ENCODE results near the gene PAPPA. TPM values are rescaled to one million over a fixed set of nuclear protein-coding genes. Genes with fewer than 3 reads are reported as not detected.

The PAPPA gene
- total and polyA plus RNA-seq, 2 experiments from 2014 or later, result 0.76 to 0.80 TPM

GRCh38 chr9:116174347-116174746, 20.8 kb downstream of the PAPPA start:
- no peak for DNase-seq (ENCODE audit: low read depth in 1 of 2, low spot score in 1 of 2)
- Histone ChIP-seq H3K9me3 (ENCODE audit: low read depth) (no peaks in the 10 kb centered on the region), H3K36me3 (no peaks in the 10 kb centered on the region), H3K27ac (no peak overlapping the region), H3K4me3 (no peak overlapping the region), H3K27me3 (peaks cover 4% of the 10 kb centered on the region), H3K4me1 (ENCODE audit: low read depth) (no peaks in the 10 kb centered on the region)
- no peak for TF ChIP-seq CTCF (IDR thresholded peaks at IDR 0.05; ENCODE audit: low read depth, low read length)

- Histone ChIP-seq H3K27me3 (peaks cover 4% of the 10 kb centered on the region), H3K27ac (no peak overlapping the region), H3K4me3 (no peak overlapping the region), H3K4me1 (ENCODE audit: low read depth) (no peaks in the 10 kb centered on the region), H3K9me3 (ENCODE audit: low read depth) (no peaks in the 10 kb centered on the region), H3K36me3 (no peaks in the 10 kb centered on the region)
- no peak for DNase-seq (ENCODE audit: low read depth in 1 of 2, low spot score in 1 of 2)
- TF ChIP-seq CTCF (IDR thresholded peaks at IDR 0.05; ENCODE audit: low read depth, low read length), result no peak
Measured at GRCh38 chr9:116175614-116176013, 22.0 kb downstream of the PAPPA start.

- Histone ChIP-seq H3K4me1 (ENCODE audit: low read depth) (no peaks in the 10 kb centered on the region), H3K27me3 (no peaks in the 10 kb centered on the region), H3K36me3 (no peaks in the 10 kb centered on the region), H3K9me3 (ENCODE audit: low read depth) (no peaks in the 10 kb centered on the region), H3K27ac (no peak overlapping the region), H3K4me3 (no peak overlapping the region)
- DNase-seq (ENCODE audit: low read depth in 1 of 2, low spot score in 1 of 2), result peak in 1 of 2 donors; percentile 44
- no peak for TF ChIP-seq CTCF (IDR thresholded peaks at IDR 0.05; ENCODE audit: low read depth, low read length)
Measured at GRCh38 chr9:116178481-116179211, 25.1 kb downstream of the PAPPA start.

GRCh38 chr9:116179568-116179967, 26.0 kb downstream of the PAPPA start:
- no peak for DNase-seq (ENCODE audit: low read depth in 1 of 2, low spot score in 1 of 2)
- no peaks in the 10 kb centered on the region for H3K4me1 ChIP-seq (ENCODE audit: low read depth)
- TF ChIP-seq CTCF (IDR thresholded peaks at IDR 0.05; ENCODE audit: low read depth, low read length), result no peak
- no peak overlapping the region for H3K4me3 ChIP-seq
- no peaks in the 10 kb centered on the region for H3K27me3 ChIP-seq
- no peaks in the 10 kb centered on the region for H3K36me3 ChIP-seq
- no peaks in the 10 kb centered on the region for H3K9me3 ChIP-seq (ENCODE audit: low read depth)
- no peak overlapping the region for H3K27ac ChIP-seq

- peak in 1 of 2 donors; percentile 38 for DNase-seq (ENCODE audit: low read depth in 1 of 2, low spot score in 1 of 2)
- no peaks in the 10 kb centered on the region for H3K36me3 ChIP-seq
- no peak for TF ChIP-seq CTCF (IDR thresholded peaks at IDR 0.05; ENCODE audit: low read depth, low read length)
- H3K27me3 ChIP-seq, result no peaks in the 10 kb centered on the region
- H3K4me1 ChIP-seq (ENCODE audit: low read depth), result no peaks in the 10 kb centered on the region
- no peak overlapping the region for H3K4me3 ChIP-seq
- H3K27ac ChIP-seq, result no peak overlapping the region
- H3K9me3 ChIP-seq (ENCODE audit: low read depth), result no peaks in the 10 kb centered on the region
Measured at GRCh38 chr9:116181853-116182610, 28.4 kb downstream of the PAPPA start.
